Omental fat pad (tissue), 4 donors: ENCODE measurements around the gene B3GNT8. TPM values are rescaled to one million over a fixed set of nuclear protein-coding genes. Genes with fewer than 3 reads are reported as not detected.

Experiments
- ATAC-seq: fragments of 150-250 bp; one replicate; pipeline ENCODE4 v1.9.1; 2016; ENCODE audit warnings: mild to moderate bottlenecking, moderate library complexity; ENCODE audit not compliant: low FRiP score
- DNase-seq: peaks from one replicate; pipeline ENCODE4 v3.0.0-alpha.2; 2019; ENCODE audit warnings: low spot score
- total RNA-seq, 4 donors: library from RNA; depleted of rRNA; stranded (reverse); fragments of >200 nt; gene quantifications; one replicate each; pipeline ENCODE4 v1.1.0, GENCODE V29; 2016
- TF ChIP-seq, protein P1 (sequence below), 3 donors: fragments of 450-650 bp; IDR thresholded peaks; one replicate each; pipeline ENCODE4 v1.5.1; 2016 to 2017; ENCODE audit warnings: antibody characterized with exemption in 3 of 3, mild to moderate bottlenecking in 3 of 3, moderate library complexity in 2 of 3

Gene B3GNT8
- total RNA-seq, 4 donors from 2014 or later = 1.0 to 7.2 (median 4.7) TPM

DNA sequence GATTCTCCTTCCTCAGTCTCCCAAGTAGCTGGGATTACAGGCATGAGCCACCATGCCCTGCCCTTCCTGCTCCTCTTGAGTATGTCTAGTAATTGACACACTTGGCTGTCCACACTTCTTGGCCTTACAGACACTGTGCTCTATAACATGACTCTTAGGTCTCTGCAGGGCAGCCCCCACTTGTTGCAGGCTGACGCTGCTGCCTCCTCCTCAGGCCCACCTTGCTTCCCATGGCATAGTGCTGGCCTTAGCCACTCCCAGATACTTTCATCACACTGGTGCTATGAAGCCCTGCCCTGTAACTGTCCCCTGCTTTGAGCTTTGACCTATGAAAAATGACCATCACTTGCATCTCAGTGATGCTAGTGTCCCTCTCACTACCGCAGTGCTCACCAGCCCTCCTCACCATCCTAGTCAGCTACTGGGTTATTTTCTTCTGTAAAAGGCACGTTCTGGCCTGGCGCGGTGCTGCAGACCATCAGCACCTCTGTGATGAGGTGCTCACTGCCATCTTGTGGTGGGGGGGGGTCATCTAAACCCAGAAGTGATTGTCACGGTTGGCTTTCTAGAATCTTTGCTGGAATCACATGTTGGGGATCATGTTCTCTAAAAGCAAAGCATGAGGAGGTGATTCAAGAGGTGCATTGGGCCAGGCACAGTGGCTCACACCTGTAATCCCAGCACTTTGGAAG is 25.6 kb upstream of the B3GNT8 start:
- DNase-seq = no peak
- no peak for ATAC-seq
- TF ChIP-seq, protein P1, sequence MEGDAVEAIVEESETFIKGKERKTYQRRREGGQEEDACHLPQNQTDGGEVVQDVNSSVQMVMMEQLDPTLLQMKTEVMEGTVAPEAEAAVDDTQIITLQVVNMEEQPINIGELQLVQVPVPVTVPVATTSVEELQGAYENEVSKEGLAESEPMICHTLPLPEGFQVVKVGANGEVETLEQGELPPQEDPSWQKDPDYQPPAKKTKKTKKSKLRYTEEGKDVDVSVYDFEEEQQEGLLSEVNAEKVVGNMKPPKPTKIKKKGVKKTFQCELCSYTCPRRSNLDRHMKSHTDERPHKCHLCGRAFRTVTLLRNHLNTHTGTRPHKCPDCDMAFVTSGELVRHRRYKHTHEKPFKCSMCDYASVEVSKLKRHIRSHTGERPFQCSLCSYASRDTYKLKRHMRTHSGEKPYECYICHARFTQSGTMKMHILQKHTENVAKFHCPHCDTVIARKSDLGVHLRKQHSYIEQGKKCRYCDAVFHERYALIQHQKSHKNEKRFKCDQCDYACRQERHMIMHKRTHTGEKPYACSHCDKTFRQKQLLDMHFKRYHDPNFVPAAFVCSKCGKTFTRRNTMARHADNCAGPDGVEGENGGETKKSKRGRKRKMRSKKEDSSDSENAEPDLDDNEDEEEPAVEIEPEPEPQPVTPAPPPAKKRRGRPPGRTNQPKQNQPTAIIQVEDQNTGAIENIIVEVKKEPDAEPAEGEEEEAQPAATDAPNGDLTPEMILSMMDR (IDR thresholded peaks at IDR 0.05) = no peak

DNA sequence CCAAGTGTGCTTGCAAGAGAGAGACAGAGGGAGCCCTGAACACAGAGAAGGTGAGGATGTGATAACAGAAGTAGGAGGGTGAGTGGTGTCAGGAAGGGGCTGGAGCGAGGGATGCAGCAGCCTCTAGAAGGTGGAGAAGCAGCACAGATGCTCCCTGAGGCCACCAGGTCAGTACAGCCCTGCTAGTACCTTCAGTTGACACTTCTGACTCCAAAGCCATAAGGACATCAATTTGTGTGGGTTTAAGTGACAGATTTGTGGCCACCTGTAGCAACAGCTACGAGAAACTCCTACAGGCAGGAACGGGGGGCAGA is 22.6 kb upstream of the B3GNT8 start:
- ATAC-seq (no peak), DNase-seq (no peak)
- TF ChIP-seq, protein P1 (IDR thresholded peaks at IDR 0.05) = no peak

DNA sequence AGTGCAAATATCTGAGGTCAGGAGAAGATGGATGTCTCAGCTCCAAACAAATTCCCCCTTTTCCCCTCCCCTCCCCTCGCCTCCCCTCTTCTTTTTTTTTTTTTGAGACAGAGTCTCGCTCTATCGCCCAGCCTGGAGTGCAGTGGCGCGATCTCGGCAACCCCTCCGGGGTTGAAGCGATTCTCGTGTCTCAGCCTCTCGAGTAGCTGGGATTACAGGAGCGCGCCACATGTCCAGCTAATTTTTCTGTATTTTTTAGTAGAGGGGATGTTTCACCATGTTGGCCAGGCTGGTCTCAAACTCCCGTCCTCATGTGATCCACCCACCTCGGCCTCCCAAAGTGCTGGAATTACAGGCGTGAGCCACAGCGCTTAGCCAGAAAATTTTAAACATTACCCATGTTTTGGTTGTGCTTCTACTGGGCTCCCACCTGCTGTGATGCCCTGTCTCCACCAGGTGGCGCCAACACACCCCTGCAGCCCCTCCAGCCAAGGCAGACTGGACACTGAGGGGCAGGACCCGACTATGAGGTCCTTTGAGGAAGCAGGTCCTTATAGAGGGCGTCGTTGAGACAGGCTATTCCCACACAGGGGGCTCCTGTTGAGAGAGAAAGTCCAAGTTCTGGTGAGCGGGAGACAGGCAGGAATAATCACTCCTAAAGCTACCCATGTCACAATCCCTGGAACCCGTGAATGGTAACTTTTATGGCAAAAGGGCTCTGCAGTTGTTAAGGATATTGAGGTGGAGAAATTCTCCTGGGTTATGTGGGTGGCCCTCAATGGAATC is 22.1 kb upstream of the B3GNT8 start:
- TF ChIP-seq, protein P1 (IDR thresholded peaks at IDR 0.05) = peak in 2 of 3 donors; percentile 73 to 92
- DNase-seq (peak; percentile 54), ATAC-seq (peak; percentile 87)

DNA sequence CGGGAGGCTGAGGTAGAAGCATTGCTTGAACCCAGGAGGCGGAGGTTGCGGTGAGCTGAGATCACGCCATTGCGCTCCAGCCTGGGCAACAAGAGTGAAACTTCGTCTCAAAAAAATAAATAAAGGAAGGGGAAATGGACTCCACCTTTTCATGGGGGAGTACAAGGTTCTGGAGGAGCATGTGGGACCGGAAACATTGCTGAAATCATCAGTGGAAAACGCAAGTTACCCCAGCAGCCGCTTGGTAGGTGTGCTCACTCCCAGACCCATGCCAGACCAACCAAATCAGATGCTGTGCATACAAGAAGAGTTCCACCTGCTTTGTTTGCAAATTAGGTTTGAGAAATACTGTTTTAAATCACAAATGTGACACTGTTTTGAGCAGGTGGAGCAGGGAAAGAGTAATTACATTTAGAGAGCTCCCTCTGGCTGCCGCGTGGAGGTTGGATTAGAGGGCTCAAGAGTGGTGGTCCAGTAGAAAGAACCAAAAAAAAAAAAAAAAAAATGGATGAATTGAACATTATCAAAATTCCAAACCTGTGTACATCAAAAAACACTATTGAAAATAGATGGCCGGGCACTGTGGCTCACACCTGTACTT is 20.7 kb upstream of the B3GNT8 start:
- DNase-seq (no peak), ATAC-seq (no peak)
- TF ChIP-seq, protein P1 (IDR thresholded peaks at IDR 0.05) = no peak

DNA sequence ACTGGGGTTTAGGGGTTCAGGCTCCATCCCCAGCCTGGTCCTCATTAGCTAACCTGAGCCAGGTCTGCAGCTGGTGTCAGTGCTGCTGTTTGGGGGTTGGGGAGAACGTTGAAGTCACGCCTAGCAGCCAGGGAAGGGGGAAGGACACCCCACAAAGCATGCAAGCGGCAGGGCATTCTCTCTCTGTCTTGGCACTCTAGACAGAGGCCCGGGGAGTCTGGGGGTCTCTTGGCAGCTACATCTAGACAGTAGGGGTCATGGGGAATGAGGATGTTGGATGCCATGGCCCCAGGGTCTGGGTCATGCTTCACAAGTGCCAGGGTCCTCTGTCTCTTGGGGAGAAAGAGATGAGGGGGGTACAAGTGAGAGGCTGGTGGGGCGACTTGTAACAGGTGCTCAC is 18.4 kb upstream of the B3GNT8 start:
- no peak for ATAC-seq
- DNase-seq = no peak
- TF ChIP-seq, protein P1 (IDR thresholded peaks at IDR 0.05) = no peak

DNA sequence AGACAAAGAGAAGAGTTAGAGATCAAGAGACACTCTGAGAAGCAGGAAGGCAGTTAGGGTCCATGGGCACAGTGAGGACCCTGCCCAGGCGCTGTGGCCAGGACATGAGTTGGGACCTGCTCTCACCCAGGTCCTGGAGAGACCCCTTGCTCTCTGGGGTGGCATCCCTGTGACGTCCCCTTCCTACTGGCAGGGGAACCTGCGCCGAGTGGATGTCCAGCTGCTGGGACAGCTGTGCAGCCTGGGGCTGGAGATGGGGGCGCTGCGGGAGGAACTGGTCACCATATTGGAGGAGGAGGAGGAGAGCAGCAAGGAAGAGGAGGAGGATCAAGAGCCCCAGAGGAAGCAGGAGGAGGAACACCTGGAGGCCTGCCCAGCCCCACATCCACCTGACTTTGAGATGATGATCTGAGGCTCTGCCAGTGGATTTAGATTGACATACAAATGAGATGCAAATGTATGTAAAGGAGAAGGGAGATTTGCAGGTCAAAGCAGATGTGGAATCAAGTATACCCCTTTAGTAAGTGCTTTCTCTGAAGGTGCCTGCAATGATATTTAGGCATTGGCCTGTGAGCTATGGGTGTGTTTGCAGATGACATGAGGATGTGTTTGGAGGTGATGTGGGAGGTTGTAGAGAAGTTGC is 16.8 kb upstream of the B3GNT8 start:
- TF ChIP-seq, protein P1 (IDR thresholded peaks at IDR 0.05) = no peak
- ATAC-seq (no peak), DNase-seq (no peak)
